ENCODE measurements around the gene FBXO15.

DNA sequence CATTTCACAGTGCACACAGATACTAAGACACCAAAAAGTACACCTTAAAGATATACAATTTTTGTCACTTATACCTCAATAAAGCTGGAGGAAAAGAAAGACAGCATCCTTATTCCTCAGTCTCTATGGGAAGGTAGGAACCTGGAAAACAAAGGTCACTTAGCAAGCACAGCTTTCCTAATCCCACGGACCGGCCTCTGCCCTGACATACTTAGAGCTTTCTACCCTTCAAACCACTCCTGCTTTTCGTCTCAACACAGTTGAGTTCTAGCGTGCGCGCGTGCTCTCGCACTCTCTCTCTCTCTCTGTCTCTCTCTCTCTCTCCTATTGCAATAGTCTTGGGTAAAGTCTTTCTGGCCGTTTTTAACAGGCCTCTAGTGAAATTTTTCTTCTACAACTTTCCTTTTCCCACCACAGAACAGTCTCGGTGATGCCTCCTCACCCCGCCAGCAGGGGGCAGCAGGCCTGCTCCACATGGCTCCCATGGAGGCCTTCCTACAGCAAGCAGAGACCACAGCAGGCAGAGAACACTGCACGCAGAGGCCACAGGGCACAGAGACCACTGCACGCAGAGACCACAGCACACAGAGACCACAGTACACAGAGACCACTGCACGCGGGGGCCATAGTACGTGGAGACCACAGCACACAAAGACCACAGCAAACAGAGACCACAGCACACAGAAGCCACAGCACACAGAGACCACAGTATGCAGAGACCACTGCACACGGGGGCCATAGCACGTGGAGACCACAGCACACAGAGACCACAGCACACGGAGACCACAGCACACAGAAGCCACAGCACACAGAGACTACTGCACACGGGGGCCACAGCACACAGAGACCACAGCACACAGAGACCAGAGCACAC lies 106.9 kb downstream of the FBXO15 start:
- TF ChIP-seq, protein P1, sequence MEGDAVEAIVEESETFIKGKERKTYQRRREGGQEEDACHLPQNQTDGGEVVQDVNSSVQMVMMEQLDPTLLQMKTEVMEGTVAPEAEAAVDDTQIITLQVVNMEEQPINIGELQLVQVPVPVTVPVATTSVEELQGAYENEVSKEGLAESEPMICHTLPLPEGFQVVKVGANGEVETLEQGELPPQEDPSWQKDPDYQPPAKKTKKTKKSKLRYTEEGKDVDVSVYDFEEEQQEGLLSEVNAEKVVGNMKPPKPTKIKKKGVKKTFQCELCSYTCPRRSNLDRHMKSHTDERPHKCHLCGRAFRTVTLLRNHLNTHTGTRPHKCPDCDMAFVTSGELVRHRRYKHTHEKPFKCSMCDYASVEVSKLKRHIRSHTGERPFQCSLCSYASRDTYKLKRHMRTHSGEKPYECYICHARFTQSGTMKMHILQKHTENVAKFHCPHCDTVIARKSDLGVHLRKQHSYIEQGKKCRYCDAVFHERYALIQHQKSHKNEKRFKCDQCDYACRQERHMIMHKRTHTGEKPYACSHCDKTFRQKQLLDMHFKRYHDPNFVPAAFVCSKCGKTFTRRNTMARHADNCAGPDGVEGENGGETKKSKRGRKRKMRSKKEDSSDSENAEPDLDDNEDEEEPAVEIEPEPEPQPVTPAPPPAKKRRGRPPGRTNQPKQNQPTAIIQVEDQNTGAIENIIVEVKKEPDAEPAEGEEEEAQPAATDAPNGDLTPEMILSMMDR (conservative IDR thresholded peaks at IDR 0.05), result peak; percentile 87
- TF ChIP-seq EZH2 (IDR thresholded peaks at IDR 0.05; ENCODE audit: low read depth), result no peak

Data from PC-9 (cell line).